GM12801 (cell line): ENCODE results near the gene ARHGAP26.

Source experiments
- TF ChIP-seq, protein P1 (sequence below): IDR thresholded peaks from one replicate; pipeline ENCODE4 v1.5.1; 2011; ENCODE audit warnings: control low read depth; ENCODE audit not compliant: insufficient read length; ENCODE audit errors: extremely low read depth

The ARHGAP26 gene

DNA sequence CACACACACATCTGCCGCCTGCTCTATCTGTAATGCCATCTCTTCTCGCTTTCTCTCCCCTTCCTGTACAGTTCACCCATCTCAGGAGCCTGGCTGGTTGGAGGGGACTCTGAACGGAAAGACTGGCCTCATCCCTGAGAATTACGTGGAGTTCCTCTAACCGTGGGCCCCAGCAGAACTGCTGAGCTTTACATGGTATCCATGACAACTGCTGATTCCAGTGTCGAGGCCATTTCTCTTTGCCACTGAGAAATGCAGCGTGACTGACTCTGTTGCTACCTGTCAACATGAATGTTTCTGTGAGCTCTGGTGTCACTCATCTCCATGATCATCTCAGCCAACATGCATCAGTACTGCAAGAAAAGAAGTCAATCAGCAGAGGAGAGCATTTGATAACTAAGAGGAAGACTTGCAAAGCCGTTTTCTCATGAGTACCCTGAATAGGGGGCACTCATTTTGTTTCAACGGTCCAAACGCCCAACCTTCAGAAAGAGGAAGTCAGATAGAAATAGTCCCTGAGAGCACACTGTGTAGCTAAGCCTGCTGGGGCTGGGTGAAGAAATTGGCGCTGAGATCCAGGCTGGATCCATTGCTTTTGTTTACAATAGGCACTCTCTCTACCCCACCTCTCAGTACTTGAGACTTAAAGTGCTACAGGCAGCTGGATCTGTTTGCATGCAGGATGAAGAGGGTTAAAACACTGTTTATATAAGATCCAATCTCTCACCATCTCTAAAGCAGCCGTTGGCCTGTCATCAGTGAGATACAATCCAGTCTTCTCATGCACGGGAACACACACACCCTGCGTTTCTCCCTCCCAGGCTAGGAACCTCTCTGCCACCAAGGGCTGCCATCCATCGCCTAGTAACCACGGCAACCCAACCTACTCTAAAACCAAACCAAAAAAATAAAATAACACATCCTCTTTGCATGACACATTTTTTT lies 452.4 kb downstream of the ARHGAP26 start:
- TF ChIP-seq, protein P1, sequence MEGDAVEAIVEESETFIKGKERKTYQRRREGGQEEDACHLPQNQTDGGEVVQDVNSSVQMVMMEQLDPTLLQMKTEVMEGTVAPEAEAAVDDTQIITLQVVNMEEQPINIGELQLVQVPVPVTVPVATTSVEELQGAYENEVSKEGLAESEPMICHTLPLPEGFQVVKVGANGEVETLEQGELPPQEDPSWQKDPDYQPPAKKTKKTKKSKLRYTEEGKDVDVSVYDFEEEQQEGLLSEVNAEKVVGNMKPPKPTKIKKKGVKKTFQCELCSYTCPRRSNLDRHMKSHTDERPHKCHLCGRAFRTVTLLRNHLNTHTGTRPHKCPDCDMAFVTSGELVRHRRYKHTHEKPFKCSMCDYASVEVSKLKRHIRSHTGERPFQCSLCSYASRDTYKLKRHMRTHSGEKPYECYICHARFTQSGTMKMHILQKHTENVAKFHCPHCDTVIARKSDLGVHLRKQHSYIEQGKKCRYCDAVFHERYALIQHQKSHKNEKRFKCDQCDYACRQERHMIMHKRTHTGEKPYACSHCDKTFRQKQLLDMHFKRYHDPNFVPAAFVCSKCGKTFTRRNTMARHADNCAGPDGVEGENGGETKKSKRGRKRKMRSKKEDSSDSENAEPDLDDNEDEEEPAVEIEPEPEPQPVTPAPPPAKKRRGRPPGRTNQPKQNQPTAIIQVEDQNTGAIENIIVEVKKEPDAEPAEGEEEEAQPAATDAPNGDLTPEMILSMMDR: no peak

DNA sequence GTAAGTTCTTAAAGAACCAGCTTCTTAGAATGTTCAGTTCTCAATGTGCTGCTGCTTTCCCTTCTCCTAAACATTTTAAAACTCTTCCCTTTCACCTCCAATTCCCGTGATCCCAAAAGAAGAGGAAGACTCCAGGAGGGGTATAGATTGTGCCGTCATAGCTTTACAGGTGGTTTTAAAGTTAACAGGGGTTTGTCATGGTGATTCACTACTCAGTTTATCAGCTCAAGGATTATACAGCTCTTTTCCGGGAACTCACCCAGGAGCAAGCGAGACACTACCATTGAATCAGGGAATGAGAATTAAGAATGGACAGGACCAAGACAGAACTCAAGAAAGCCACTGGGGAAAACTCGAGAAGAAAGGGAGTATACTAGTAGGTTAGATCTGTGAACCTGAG lies 454.5 kb downstream of the ARHGAP26 start:
- TF ChIP-seq, protein P1: no peak

DNA sequence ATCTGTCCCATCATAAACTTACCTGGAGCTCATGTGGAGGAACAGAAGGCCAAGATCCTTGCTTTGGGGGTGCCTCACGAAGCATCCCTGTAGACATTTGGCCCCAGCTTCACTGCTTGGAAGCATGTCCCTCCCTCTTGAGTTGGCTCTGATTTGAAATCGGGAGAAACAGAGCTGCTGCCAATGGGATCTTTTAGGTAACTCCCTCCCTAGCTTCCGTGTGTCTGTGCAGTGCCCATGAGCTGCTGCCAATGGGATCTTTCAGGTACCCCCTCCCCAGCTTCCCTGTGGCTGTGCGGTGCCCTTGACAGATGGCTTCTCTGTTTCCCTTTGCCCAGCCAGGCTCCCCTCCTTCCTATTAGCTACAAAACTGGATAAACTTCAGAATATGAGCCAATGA lies 455.3 kb downstream of the ARHGAP26 start:
- TF ChIP-seq, protein P1: no peak

DNA sequence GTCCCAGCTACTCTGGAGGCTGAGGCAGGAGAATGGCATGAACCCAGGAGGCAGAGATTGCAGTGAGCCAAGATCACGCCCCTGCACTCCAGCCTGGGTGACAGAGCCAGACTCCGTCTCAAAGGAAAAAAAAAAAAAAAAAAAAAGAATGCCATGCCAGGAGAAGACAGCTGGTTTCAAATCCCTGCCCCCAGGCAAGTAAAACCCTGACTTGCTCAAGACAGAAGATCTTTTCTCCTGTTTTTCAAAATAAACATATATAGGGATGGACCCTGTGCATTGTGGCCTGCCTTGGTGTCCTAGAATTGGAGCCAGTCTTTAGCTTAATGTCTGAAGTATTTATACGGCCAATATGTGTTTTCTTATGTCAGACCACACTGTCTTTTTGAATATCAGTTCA lies 456.2 kb downstream of the ARHGAP26 start:
- TF ChIP-seq, protein P1: no peak

DNA sequence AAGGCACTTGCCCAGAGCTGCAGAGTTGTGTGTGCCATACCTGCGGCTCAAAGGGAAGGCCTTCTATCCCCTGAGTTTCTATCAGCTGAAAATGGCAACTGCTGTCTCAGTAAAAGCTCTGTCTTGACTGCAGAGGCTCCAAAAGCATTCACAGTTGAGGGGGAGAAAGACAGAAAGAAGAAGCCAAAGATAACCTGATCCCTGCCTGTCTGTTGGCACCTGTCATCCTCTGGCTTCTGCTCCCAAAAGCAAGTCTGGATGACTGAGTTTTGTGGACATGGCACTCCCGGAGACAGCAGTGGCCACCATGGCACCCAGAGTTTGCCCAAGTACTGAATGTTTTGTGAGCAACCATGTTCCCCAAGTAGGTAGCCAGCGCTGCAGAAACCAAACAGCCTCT lies 456.7 kb downstream of the ARHGAP26 start:
- TF ChIP-seq, protein P1: no peak

DNA sequence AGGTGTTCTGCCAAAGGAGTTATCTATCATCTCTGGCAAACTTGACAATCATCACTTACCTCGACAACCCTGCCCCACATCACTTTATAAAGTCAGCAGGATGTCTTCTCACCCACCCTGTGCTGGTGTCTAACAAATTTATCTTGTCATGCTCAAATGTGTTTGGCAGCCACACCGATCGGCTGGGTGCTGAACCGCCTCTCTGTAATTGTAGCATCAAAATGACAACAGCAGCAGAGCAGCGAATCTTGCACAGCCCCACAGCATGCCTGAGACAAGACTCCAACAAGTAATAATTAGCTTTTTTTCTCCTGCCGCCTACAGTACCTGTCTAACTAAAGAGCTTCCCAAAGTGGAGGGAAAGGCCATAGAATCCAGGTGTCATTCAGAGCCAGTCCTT lies 457.1 kb downstream of the ARHGAP26 start:
- TF ChIP-seq, protein P1: no peak

DNA sequence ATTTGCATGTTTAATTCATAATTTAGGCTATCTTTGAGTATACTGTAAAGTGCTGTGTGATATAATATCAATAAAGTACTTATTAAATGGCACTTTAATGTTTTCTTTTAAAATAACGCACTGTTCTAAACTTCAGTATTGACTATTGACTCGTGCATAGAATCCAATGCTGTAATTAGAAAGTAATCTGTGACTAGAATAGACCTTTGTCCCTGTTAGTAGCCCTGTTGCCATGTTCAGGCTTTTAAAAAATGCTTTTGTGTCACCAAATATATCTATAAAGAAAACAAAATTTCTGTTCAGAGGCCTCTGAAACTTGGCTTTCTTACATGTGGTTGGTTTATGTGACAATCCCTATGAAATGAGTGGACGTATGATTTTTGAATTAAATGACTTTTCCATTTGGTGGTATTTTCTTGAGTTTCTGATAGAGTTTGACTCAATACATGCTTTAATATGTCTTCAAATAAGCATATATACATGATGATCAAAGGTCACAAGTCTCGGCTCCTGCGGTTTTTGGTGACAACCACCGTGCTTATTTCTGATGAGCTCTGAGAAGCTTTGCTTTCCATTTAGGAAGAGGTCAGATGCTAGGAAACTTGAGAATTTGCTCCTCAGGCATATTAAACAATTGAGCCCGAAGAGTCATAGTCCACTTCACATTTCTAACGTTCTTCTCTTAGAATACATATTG lies 458.6 kb downstream of the ARHGAP26 start:
- TF ChIP-seq, protein P1: no peak
